HG03280 (cell line): ENCODE measurements around the gene OGFOD2.

ENCODE experiments used
- ATAC-seq: cut with Tn5 transposase; IDR thresholded peaks from one replicate; pipeline ENCODE4 v1.9.1; 2021; ENCODE audit warnings: mild to moderate bottlenecking, moderate library complexity; ENCODE audit not compliant: unreplicated experiment

OGFOD2 gene

DNA sequence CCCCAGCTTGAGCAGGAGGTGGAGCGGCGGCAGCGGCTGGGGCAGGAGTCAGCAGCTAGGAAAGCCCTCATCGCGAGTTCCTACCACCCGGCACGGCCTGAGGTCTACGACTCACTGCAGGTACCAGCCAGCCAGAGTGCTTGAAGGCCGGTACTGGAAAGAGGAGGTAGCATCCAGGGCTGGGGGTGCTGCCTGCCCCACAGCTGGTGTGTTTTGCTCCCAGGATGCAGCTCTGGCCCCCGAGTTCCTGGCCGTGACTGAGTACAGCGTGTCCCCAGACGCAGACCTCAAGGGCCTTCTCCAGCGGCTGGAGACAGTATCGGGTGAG is 1.6 kb downstream of the OGFOD2 start:
- ATAC-seq: no peak

DNA sequence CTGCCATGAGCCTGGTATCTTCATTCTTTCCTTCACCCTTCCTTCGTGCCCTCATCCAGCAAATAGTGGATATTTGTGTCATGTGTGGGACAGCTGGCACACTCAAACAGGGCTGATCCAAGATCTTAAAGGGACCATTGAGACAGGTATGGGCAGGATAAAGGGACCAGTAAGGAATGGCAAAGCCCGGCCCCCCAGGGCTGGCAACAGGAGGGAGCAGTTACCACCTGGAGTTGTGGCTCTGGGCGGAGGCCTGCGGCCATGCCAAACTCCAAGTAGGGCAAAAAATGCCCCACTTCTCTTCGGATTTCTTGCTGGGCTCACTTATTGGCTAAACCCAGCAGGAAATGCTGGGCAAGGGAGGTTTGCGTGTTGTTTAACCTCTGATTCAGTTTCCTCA is 2.1 kb downstream of the OGFOD2 start:
- no peak for ATAC-seq

GRCh38 chr12:122977655-122978392 is 2.8 kb downstream of the OGFOD2 start:
- ATAC-seq: no peak

DNA sequence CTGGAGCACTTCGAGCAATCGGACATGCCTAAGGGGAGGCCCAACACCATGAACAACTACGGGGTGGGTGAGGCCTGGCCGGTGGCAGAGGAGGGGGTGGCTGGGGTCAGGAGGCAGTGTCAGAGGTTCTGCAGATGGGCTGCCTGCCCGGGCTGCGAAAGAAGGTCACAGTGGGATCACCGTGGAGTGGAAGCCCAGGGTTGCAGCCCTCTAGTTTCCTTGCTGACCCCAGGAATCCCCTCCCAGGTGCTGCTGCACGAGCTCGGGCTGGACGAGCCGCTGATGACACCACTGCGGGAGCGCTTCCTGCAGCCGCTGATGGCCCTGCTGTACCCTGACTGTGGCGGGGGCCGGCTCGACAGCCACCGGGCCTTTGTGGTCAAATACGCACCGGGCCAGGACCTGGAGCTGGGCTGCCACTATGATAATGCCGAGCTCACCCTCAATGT is 3.5 kb downstream of the OGFOD2 start:
- ATAC-seq: no peak

GRCh38 chr12:122979001-122979907 is 4.2 kb downstream of the OGFOD2 start:
- ATAC-seq: no peak

DNA sequence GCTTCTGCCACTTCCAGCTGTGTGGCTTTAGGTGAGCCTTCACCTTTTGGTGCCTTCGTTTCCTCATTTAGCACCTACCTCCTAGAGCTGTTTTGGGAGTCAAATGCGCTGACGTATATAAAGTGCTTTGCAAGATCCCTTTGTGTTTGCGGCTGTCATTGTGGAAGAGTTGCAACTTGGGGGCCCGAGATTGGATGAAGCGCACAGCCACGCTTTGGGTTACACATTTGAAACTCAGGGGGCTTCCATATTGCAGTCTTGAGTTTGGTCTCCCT is 4.8 kb downstream of the OGFOD2 start:
- no peak for ATAC-seq

GRCh38 chr12:122980183-122981035 is 5.4 kb downstream of the OGFOD2 start, which contains the start of gene ARL6IP4:
Gene ARL6IP4 (plus strand): TSS chr12:122980681. CDS start chr12:122981140, 459 bp downstream.
- ATAC-seq: peak; percentile 61

DNA sequence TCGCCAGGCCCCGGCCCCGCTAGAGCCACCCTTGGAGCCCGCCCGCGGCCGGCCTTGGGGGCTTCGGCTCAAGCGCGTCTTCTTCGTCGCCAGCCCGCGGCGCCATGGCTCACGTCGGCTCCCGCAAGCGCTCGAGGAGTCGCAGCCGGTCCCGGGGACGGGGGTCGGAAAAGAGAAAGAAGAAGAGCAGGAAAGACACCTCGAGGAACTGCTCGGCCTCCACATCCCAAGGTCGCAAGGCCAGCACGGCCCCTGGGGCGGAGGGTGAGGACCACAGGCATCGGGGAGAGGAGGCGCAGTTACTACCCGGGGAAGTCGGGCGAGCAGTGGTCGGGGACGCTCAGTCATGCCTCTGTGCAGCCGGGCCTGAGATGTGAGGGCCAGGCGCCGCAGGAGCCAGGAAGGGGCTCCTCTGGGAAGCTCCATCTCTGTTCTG is 6.0 kb downstream of the OGFOD2 start:
- peak; percentile 21 for ATAC-seq

- ATAC-seq: no peak
Observed at GRCh38 chr12:122981587-122982476, 6.8 kb downstream of the OGFOD2 start.

DNA sequence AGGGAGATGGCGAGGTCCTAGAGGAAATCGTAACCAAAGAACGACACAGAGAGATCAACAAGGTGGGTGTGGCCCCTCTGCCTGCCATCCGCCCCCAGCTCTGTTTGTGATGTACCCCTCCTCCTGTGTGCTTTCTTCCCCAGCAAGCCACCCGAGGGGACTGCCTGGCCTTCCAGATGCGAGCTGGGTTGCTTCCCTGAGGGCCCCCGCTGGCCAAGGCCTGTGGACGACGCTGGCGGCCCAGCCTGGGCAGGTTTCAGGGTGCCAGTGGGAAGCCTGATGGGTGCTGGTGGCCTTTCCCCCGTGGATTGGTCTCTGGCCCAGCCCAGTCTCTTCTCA is 7.4 kb downstream of the OGFOD2 start:
- ATAC-seq: no peak

- no peak for ATAC-seq
Observed at GRCh38 chr12:122982963-122983788, 8.1 kb downstream of the OGFOD2 start.

GRCh38 chr12:122983789-122984515 is 8.9 kb downstream of the OGFOD2 start:
- ATAC-seq: no peak

DNA sequence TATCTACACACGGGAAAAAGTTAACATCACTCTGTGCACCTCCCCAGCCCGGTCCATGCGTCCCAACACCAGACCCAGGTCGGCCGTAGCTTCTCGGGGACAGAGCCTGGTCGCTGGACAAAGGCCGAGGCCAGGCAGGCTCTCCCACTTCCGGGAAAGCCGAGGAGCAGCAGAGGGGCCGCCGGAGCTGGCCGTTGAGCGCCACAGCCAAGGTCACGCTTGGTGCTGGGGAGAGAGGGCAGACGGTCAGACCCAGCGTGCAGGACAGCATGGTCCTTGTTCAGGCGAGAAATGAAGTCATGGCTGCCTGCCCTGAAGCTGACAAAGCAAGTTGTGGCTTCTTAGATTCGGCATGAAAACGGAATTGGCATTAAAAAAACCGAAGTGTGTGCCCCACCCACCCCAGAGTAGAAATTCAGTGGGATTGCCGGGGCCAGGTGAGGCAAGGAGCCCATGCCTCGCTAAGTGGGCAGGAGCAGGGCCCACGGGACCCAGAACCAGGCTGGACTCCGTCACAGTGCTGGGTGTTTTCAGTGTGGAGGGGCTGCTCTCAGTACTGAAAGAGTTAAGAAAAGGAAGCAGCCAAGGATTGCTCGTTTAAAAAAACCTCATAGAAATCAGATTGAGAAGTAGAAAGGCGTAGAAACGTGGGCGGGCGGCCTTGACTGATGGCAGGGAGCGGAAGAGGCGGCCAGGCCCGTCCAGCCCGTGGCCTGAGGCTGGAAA is 9.7 kb downstream of the OGFOD2 start:
- no peak for ATAC-seq

DNA sequence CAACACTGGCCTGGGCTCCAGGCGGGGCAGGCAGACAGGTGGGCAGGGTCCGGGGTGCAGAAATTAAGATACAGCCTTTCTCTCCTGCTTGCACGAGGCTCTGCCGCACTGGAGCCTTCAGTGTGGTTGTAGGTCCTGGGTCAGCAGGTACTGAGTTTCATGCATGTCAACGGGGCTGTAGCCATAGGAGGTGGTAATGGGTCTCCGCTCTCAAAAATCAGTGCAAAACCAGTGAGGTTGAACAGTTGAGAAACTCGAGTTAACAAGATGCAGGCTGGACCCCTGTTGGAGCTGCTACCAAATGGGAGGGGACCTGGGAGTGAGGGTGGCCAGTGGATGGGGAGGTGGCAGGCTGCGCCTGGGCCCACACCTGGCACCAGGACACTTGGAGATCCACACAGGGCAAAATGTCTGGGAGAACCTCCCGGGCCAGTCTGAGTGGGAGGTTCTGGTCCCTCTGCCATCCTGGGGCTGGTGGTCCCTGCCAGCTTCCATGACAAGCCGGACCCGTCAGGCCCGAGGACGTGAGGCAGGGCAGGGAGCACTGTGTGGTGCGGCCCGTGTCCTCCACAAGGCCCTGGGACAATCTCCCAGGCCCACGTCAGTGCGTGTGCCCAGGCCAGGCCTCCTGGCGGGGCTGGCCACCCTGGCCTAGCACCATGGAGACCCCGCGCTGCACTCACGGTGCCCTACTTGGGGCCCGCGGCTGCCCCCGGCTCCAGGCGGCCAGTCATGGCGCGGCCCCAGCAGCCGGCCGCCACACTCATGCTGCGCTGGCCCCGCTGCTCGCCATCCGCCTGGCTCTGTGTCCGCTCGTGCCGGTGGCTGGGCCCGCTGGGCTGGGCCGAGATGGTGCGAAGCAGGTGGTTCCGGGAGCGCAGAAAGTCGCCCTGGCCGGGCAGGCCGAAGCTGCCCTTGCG is 10.6 kb downstream of the OGFOD2 start:
- no peak for ATAC-seq

GRCh38 chr12:122986258-122986871 is 11.3 kb downstream of the OGFOD2 start:
- no peak for ATAC-seq

GRCh38 chr12:122987086-122987951 is 12.3 kb downstream of the OGFOD2 start:
- no peak for ATAC-seq
